Stomach (tissue), 4 donors: ENCODE results near the gene GFI1B.

Experiments used
- CTCF ChIP-seq, 7 experiments: fragments of 450-650 bp in 4 of 7; fragments of 200-600 bp in 3 of 7; sonication (generic) in 3 of 7; IDR thresholded peaks; one replicate each; pipeline ENCODE4 v1.5.1; 2016 to 2019; ENCODE audit warnings: antibody characterized with exemption in 7 of 7, control low read depth in 2 of 7, mild to moderate bottlenecking in 1 of 7
- POLR2A ChIP-seq, 4 donors: fragments of 450-650 bp; IDR thresholded peaks; one replicate each; pipeline ENCODE4 v1.6.1; 2016; ENCODE audit warnings: antibody characterized with exemption in 4 of 4, control low read depth in 2 of 4, mild to moderate bottlenecking in 1 of 4, moderate library complexity in 1 of 4

GRCh38 chr9:132942541-132943182 is 35.8 kb upstream of the GFI1B start:
- TF ChIP-seq POLR2A (IDR thresholded peaks at IDR 0.05), result no peak
- no peak for TF ChIP-seq CTCF (IDR thresholded peaks at IDR 0.05)
